ENCODE results near the gene ZBTB7C. TPM values are rescaled to one million over a fixed set of nuclear protein-coding genes. Genes with fewer than 3 reads are reported as not detected.

Gene ZBTB7C
- polyA plus RNA-seq, 1 of the 3 experiments (the other 2 are of a cell fraction) = 0.05 TPM

DNA sequence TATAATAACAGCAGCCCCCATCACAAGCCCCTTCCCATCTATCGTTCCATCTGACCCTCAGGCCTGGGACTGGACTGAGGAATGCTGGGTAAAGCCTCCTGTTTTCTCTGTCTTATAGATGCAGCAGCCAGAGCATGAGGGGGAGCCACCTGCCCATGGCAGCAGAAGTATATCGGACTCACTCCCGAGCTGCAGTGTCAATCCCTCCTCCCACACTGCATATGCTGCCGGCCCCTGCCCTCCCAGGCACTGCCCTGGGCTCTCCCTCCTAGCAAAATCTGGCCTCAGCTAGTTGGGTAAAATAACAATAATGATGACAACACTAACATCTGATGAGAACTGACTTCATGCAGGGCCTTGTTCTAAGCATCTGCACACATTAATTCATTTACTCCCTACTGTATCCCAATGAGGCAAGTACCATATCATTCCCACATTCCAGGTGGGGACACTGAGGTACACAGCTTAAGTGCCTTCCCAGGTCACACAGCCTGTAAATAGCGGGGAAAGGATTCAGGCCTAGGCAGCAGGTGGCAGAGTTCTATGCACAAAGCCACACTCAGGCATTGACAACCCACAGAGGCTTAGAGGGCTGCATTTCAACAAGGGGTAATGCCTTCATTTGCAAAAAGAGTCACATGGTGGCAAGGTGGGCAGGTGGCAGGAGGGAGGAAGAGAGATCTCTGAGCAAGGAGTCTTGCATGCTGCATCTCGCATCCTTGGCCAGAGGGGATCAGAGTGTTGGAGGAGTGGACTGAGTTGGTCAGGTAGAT, 190.0 kb downstream of the ZBTB7C start:
- WGBS (ENCODE audit: low lambda C conversion rate) = 38% methylated on average over 6 of the region's 6 CpGs
- H3K4me3 ChIP-seq (ENCODE audit: low read depth in 2 of 2, low read length in 1 of 2) = no peak overlapping the region
- ChIA-PET POLR2A (no interaction called here), CTCF (interaction anchor here (1.3 to 1.5 kb wide), 4 partner anchors 10 to 189 kb away, joined by 3 to 6 read pairs (median 4); no protein-coding TSS in a partner anchor)
- H3K36me3 ChIP-seq (replicated peaks in 1 of 2; ENCODE audit: control insufficient read depth in 1 of 2, insufficient read depth in 2 of 2, low read length in 1 of 2) = no peaks in the 10 kb centered on the region
- no peaks in the 10 kb centered on the region for H3K9me2 ChIP-seq
- no peak overlapping the region for H3K9ac ChIP-seq
- no peaks in the 10 kb centered on the region for H3F3A ChIP-seq (replicated peaks; ENCODE audit: insufficient read depth)
- H4K20me1 ChIP-seq (ENCODE audit: insufficient read depth) = no peaks in the 10 kb centered on the region
- H3K9me3 ChIP-seq = no peaks in the 10 kb centered on the region
- peaks cover 0 to 51% of the 10 kb centered on the region in 2 experiments; a peak in 1 of 4 replicates for H3K4me1 ChIP-seq (ENCODE audit: control insufficient read depth in 1 of 2, insufficient read depth in 2 of 2, low read depth in 1 of 2, low read length in 1 of 2)
- no peak overlapping the region for H3K4me2 ChIP-seq
- no peak overlapping the region for H2AFZ ChIP-seq (ENCODE audit: low read depth)
- H3K27ac ChIP-seq (ENCODE audit: low read depth in 2 of 2, low read length in 1 of 2) = no peak overlapping the region; a peak in 1 of 4 replicates
- no peaks in the 10 kb centered on the region for H3K79me2 ChIP-seq (ENCODE audit: insufficient read depth)
- TF ChIP-seq, protein P1, sequence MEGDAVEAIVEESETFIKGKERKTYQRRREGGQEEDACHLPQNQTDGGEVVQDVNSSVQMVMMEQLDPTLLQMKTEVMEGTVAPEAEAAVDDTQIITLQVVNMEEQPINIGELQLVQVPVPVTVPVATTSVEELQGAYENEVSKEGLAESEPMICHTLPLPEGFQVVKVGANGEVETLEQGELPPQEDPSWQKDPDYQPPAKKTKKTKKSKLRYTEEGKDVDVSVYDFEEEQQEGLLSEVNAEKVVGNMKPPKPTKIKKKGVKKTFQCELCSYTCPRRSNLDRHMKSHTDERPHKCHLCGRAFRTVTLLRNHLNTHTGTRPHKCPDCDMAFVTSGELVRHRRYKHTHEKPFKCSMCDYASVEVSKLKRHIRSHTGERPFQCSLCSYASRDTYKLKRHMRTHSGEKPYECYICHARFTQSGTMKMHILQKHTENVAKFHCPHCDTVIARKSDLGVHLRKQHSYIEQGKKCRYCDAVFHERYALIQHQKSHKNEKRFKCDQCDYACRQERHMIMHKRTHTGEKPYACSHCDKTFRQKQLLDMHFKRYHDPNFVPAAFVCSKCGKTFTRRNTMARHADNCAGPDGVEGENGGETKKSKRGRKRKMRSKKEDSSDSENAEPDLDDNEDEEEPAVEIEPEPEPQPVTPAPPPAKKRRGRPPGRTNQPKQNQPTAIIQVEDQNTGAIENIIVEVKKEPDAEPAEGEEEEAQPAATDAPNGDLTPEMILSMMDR (IDR thresholded peaks at IDR 0.05) = no peak
- TF ChIP-seq SMC3 (IDR thresholded peaks at IDR 0.05; ENCODE audit: low read depth, low read length) (no peak), EZH2phosphoT487 (IDR thresholded peaks at IDR 0.05; ENCODE audit: borderline replicate concordance, low read depth) (no peak), RAD21 (IDR thresholded peaks at IDR 0.05; ENCODE audit: low read length) (no peak), RXRA (IDR thresholded peaks at IDR 0.05; ENCODE audit: borderline replicate concordance, low read depth) (no peak)
- TF ChIP-seq, protein P2, sequence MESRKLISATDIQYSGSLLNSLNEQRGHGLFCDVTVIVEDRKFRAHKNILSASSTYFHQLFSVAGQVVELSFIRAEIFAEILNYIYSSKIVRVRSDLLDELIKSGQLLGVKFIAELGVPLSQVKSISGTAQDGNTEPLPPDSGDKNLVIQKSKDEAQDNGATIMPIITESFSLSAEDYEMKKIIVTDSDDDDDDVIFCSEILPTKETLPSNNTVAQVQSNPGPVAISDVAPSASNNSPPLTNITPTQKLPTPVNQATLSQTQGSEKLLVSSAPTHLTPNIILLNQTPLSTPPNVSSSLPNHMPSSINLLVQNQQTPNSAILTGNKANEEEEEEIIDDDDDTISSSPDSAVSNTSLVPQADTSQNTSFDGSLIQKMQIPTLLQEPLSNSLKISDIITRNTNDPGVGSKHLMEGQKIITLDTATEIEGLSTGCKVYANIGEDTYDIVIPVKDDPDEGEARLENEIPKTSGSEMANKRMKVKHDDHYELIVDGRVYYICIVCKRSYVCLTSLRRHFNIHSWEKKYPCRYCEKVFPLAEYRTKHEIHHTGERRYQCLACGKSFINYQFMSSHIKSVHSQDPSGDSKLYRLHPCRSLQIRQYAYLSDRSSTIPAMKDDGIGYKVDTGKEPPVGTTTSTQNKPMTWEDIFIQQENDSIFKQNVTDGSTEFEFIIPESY (IDR thresholded peaks at IDR 0.05; ENCODE audit: borderline replicate concordance, low read depth) = no peak
- no peak for DNase-seq
- no peaks in the 10 kb centered on the region for H3K27me3 ChIP-seq (ENCODE audit: insufficient read depth)

DNA sequence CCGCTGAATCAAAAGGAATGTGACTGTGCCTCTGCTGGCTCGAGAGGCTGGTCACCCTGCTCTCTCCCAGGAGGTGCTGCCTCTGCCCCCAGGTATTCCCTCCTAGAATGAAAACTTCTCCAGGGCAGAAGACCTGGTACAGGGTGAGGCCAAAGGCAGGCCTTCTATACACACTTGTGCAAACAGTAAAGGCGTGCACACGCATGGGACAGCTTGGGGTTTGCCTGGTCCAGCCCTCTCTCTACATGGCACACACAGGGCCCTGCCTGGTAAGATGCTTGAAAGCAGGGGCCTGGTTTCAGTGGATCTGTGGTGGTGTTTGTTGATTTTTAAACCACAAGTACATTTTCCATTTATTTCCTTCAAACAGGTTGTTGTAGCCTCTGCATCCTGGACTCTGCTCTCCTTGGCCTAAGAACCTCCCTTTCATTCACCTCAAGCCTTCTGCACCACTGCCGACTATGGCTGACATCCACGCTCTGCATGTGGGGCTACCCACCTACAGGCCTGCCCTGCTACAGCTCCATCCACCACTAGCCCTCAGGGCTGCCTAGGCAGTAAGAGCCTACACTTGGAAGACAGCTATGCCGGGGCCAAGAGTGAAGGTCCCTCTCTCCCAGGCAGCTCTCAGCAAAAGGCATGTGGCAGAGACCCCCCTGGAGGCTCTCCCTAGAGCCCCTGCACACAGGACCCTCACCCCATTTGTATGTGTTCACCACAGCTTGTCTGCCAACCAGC, 190.7 kb downstream of the ZBTB7C start:
- H4K20me1 ChIP-seq (ENCODE audit: insufficient read depth) = no peaks in the 10 kb centered on the region
- no peak overlapping the region for H3K4me2 ChIP-seq
- no peak overlapping the region for H3K4me3 ChIP-seq (ENCODE audit: low read depth in 2 of 2, low read length in 1 of 2)
- ChIA-PET CTCF (interaction anchor here (1.5 kb wide), 2 partner anchors 11 to 188 kb away, joined by 3 to 6 read pairs; no protein-coding TSS in a partner anchor), POLR2A (no interaction called here)
- no peak overlapping the region for H3K27ac ChIP-seq (ENCODE audit: low read depth in 2 of 2, low read length in 1 of 2)
- H3K9me2 ChIP-seq = no peaks in the 10 kb centered on the region
- no peak overlapping the region for H2AFZ ChIP-seq (ENCODE audit: low read depth)
- H3K9ac ChIP-seq = no peak overlapping the region
- H3F3A ChIP-seq (replicated peaks; ENCODE audit: insufficient read depth) = no peaks in the 10 kb centered on the region
- no peaks in the 10 kb centered on the region for H3K9me3 ChIP-seq
- H3K27me3 ChIP-seq (ENCODE audit: insufficient read depth) = no peaks in the 10 kb centered on the region
- H3K36me3 ChIP-seq (replicated peaks in 1 of 2; ENCODE audit: control insufficient read depth in 1 of 2, insufficient read depth in 2 of 2, low read length in 1 of 2) = no peaks in the 10 kb centered on the region
- WGBS (ENCODE audit: low lambda C conversion rate) = 68% methylated on average over 5 of the region's 7 CpGs
- DNase-seq = no peak
- H3K4me1 ChIP-seq (ENCODE audit: control insufficient read depth in 1 of 2, insufficient read depth in 2 of 2, low read depth in 1 of 2, low read length in 1 of 2) = peaks cover 0 to 49% of the 10 kb centered on the region in 2 experiments; a peak in 1 of 4 replicates
- H3K79me2 ChIP-seq (ENCODE audit: insufficient read depth) = no peaks in the 10 kb centered on the region
- no peak for TF ChIP-seq MXI1 (IDR thresholded peaks at IDR 0.05; ENCODE audit: low read depth, low read length)
- no peak for TF ChIP-seq RXRA (IDR thresholded peaks at IDR 0.05; ENCODE audit: borderline replicate concordance, low read depth)
- TF ChIP-seq, protein P3, sequence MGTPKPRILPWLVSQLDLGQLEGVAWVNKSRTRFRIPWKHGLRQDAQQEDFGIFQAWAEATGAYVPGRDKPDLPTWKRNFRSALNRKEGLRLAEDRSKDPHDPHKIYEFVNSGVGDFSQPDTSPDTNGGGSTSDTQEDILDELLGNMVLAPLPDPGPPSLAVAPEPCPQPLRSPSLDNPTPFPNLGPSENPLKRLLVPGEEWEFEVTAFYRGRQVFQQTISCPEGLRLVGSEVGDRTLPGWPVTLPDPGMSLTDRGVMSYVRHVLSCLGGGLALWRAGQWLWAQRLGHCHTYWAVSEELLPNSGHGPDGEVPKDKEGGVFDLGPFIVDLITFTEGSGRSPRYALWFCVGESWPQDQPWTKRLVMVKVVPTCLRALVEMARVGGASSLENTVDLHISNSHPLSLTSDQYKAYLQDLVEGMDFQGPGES (IDR thresholded peaks at IDR 0.05; ENCODE audit: low read depth, low read length) = no peak
- TF ChIP-seq, protein P4, sequence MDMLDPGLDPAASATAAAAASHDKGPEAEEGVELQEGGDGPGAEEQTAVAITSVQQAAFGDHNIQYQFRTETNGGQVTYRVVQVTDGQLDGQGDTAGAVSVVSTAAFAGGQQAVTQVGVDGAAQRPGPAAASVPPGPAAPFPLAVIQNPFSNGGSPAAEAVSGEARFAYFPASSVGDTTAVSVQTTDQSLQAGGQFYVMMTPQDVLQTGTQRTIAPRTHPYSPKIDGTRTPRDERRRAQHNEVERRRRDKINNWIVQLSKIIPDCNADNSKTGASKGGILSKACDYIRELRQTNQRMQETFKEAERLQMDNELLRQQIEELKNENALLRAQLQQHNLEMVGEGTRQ (IDR thresholded peaks at IDR 0.05; ENCODE audit: borderline replicate concordance, low read depth, low read length) = no peak
- no peak for TF ChIP-seq GATA2 (CRISPR knock-in tag; IDR thresholded peaks at IDR 0.05)
- TF ChIP-seq NRF1 (IDR thresholded peaks at IDR 0.05; ENCODE audit: low read depth, low read length) = no peak
- TF ChIP-seq RCOR1 (IDR thresholded peaks at IDR 0.05; ENCODE audit: low read length) = no peak
- TF ChIP-seq RAD21 (IDR thresholded peaks at IDR 0.05; ENCODE audit: low read length) = no peak
- TF ChIP-seq FOXM1 (IDR thresholded peaks at IDR 0.05; ENCODE audit: low read depth) = no peak
- TF ChIP-seq FOSL2 (IDR thresholded peaks at IDR 0.05; ENCODE audit: borderline replicate concordance, low read depth) = no peak
- no peak for TF ChIP-seq TCF12 (IDR thresholded peaks at IDR 0.05)
- TF ChIP-seq CHD2 (IDR thresholded peaks at IDR 0.05; ENCODE audit: low read length, partially characterized antibody) = no peak
- TF ChIP-seq, protein P1 (IDR thresholded peaks at IDR 0.05) = no peak

Data from SK-N-SH (cell line).